IPS-20b (cell line): ENCODE results near the gene PLCB3.
A peak's percentile ranks its signal among the peaks of the same experiment; 100 is the strongest.

Experiments
- H3K27ac ChIP-seq: one replicate; pipeline ENCODE4 v1.5.1; 2013; ENCODE audit warnings: low read length
- H3K27me3 ChIP-seq: 2 replicates; pipeline ENCODE4 v1.6.1; 2013; ENCODE audit warnings: mild to moderate bottlenecking, low read length, inconsistent platforms; ENCODE audit not compliant: insufficient read depth
- H3K36me3 ChIP-seq: 2 replicates; pipeline ENCODE4 v1.6.1; 2013; ENCODE audit warnings: low read depth, mild to moderate bottlenecking, inconsistent platforms, low read length, moderate library complexity; ENCODE audit not compliant: insufficient read depth
- H3K4me1 ChIP-seq: 2 replicates; pipeline ENCODE4 v1.6.1; 2013; ENCODE audit warnings: mild to moderate bottlenecking, control low read depth, inconsistent platforms, low read length, moderate library complexity; ENCODE audit not compliant: insufficient read depth
- H3K4me3 ChIP-seq: 2 replicates; pipeline ENCODE4 v1.5.1; 2013; ENCODE audit warnings: mild to moderate bottlenecking, low read length, inconsistent platforms
- H3K9ac ChIP-seq: 2 replicates; pipeline ENCODE4 v1.6.1; 2013; ENCODE audit warnings: low read depth, mild to moderate bottlenecking, inconsistent platforms, low read length, moderate library complexity
- H3K9me3 ChIP-seq: 2 replicates; pipeline ENCODE4 v1.6.1; 2013; ENCODE audit warnings: mild to moderate bottlenecking, low read depth, low read length, inconsistent platforms; ENCODE audit not compliant: insufficient read depth

PLCB3 gene

DNA sequence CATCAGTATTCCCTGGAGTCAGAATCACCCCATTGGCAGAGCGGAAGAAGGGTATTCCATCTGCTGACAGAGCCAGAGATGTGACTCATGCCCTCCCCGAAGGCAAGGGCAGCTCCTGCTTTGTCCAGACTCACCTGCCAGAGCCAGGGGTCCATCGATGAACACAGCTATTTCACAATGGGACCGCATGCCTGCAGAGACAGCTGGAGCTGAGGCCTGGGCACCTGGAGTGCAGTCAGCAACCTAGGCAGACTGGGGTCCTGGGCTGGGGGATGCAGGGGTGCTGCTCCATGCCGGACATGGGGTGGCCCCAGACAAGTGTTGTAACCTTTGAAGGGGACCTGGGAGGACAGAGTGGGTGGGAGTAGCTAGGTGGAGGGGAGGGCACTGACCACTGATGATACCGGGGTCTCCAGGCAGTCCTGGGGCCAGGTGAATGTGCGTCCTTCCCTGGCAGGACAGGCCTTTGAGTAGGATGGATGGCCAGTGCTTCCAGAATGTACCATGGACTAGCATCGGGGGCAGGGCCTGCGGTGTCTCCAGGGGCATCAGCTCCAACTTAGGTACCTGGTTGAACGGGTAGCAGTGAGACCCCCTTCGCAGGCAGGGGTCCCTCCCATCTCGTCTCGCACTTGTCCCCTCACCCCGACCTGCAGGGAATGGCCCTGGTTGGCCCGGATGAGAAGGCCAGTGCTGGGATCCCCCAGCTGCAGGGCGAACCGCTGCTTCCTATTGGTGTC lies 27.0 kb upstream of the PLCB3 start:
- no peak overlapping the region for H3K4me3 ChIP-seq
- H3K4me1 ChIP-seq = peaks cover 9% of the 10 kb centered on the region
- H3K9me3 ChIP-seq = no peaks in the 10 kb centered on the region
- no peak overlapping the region for H3K9ac ChIP-seq
- H3K27me3 ChIP-seq = no peaks in the 10 kb centered on the region
- no peak overlapping the region for H3K27ac ChIP-seq
- H3K36me3 ChIP-seq = peaks cover 5% of the 10 kb centered on the region

DNA sequence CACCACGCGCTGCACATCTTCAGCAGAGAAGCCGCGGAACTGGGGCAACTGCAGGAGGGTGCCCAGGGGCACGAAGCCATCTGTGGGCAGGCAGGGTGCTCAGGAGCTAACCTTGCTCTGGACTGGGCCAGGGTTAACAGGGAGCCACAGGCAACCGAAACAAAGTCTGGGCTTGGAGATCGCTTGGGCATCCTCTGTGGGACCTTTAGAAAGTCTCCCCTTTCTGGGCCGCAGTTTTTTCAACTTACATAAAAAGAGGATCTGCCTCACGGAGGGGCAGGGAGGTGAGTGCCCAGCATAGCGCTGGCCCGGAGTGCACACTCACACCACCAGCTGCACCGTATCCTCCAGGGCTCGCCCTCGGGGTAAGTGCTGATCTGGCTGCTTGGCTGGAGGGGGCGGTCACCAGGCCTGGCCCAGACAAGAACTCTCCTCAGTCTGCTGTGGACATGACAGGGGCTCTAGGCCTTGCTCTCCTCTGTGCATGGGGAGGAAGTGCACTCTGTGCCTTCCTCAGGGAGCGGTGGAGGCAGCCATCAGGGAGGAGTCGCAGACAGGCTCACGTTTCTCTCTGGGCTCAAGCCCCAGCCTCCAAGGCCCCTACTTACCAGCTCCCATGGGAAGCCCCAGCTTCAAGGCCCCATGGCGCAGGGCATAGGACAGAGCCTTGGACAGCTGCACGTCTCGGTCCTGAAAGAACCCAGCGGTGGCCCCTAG lies 26.3 kb upstream of the PLCB3 start:
- H3K9ac ChIP-seq = peak overlapping the region; percentile 86; the same call in 1 of the 2 replicates
- no peaks in the 10 kb centered on the region for H3K27me3 ChIP-seq
- H3K4me3 ChIP-seq = peak overlapping the region; percentile 93
- peaks cover 5% of the 10 kb centered on the region for H3K36me3 ChIP-seq
- H3K9me3 ChIP-seq = no peaks in the 10 kb centered on the region
- peaks cover 13% of the 10 kb centered on the region for H3K4me1 ChIP-seq
- no peak overlapping the region for H3K27ac ChIP-seq

DNA sequence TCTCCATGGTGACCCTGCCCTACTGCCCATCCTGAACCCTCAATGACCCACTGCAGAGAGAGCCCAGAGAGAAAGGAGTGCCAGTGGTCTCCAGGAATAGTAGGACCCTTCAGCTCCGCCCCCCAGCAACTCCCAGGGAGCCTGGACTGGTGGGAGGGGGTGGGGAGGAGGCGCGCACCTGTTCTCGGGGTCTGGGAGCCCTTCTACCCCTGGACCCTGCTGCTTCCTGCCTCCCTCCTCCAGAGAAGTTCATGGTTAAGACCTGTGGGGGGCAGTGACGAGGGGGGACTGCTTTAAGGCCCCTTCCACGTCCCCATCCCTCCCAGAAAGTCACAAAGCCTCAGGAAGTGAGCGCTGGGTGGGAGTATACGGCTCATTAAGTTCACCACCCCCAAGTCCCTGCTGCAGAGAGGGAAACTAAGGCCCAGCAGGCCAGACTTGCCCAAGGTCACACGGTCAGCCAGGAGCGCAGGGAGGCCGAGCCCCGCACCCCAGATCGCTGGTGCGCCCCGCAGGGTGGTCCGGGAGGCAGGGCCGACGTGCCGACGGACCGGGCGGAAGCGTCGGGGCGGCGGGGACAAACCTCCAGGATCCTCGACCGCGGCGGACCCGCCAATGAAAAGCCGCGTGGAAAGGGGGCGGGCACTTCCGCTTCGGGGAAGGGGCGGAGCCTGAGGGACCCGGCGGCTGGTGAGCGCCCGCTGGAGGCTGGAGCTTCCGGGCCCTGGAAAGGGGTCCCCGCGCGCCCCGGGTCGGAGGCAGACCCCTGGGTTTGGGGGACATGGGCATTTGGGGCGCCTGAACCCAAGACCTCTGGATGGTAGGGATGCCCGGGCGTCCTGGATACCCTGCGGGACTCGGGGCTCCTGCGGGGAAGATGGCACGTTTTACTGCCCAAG lies 25.5 kb upstream of the PLCB3 start, which contains the start of the genes NUDT22 and TRPT1:
NUDT22 (plus strand) TSS at position 667 of the 899 bp plus-strand sequence. CDS start 379 bp downstream, outside the sequence.
TRPT1 (minus strand) TSS at position 579 of the 899 bp plus-strand sequence; CDS start at position 253, 326 bp downstream.
- Histone ChIP-seq H3K9ac (peak within 1 kb of the TSS; percentile 88), H3K36me3 (peaks cover 5% of the 10 kb centered on the region), H3K27ac (peak within 1 kb of the TSS; percentile 49), H3K27me3 (no peaks in the 10 kb centered on the region), H3K9me3 (no peaks in the 10 kb centered on the region), H3K4me3 (peak within 1 kb of the TSS; percentile 93), H3K4me1 (peaks cover 13% of the 10 kb centered on the region)

DNA sequence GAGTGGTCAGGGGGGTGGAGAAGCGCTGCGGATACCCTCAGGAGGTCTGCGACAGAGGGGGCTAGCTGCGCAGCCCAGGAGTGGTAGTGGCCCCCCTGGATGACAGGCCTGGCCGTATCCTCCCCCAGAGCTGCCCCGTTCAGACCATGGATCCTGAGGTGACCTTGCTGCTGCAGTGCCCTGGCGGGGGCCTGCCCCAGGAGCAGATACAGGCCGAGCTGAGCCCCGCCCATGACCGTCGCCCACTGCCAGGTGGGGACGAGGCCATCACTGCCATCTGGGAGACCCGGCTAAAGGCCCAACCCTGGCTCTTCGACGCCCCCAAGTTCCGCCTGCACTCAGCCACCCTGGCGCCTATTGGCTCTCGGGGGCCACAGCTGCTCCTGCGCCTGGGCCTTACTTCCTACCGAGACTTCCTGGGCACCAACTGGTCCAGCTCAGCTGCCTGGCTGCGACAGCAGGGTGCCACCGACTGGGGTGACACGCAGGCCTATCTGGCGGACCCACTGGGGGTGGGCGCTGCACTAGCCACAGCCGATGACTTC lies 24.8 kb upstream of the PLCB3 start:
- Histone ChIP-seq H3K36me3 (no peaks in the 10 kb centered on the region), H3K9me3 (no peaks in the 10 kb centered on the region), H3K9ac (peak overlapping the region; percentile 88), H3K4me3 (peak overlapping the region; percentile 93), H3K4me1 (peaks cover 13% of the 10 kb centered on the region), H3K27me3 (peaks cover 2% of the 10 kb centered on the region; the same call in 1 of the 2 replicates), H3K27ac (peak overlapping the region; percentile 49)

DNA sequence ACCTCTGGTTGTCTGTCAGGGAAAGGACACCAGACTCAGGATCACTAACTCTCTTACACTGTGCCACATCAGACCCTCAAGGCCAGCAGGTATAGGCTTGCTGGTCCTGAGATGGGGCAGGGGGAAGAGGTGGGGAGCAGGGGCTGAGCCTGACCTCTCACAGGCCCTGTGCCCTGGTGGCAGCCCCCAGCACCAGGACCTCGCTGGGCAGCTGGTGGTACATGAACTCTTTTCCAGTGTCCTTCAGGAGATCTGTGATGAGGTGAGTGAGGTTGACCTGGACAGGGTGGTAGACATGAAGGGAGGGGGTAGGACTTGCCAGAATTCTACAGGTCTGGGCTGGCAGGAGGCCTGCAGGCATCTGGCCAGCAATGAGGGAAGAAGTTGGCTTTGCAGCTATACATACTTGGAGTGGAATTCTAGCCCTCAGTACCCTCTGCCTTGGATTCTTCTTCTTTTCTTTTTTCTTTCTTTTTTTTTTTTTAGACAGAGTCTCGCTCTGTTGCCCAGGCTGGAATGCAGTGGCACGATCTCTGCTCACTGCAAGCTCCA lies 23.8 kb upstream of the PLCB3 start:
- no peak overlapping the region for H3K4me3 ChIP-seq
- H3K4me1 ChIP-seq = peaks cover 13% of the 10 kb centered on the region
- peaks cover 11% of the 10 kb centered on the region; the same call in 1 of the 2 replicates for H3K27me3 ChIP-seq
- no peak overlapping the region for H3K27ac ChIP-seq
- H3K9me3 ChIP-seq = no peaks in the 10 kb centered on the region
- no peaks in the 10 kb centered on the region for H3K36me3 ChIP-seq
- H3K9ac ChIP-seq = peak overlapping the region; percentile 37; the same call in 1 of the 2 replicates

DNA sequence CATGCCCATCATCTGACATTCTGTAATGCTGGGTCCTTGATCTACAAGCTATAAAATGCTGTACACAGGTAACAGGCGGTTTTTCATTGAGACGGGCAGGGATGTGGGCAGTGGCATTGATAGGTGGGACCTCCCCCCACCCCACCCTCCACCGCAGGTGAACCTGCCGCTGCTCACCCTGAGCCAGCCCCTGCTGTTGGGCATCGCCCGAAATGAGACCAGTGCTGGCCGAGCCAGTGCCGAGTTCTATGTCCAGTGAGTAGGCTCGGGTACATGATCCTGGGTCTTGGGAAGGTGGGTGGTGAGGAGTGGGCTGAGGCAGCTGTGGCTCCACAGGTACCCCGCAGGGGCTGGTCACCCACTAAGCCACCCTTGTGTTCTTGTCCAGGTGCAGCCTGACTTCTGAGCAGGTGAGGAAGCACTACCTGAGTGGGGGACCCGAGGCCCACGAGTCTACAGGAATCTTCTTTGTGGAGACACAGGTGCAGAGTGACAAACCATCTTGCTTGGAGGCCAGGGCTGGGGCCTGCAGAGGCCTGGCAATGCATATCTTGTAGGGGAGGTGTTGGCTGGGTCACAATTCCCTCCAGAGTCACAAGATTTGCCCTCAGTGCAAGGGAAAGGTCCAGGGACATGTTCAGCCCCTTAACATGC lies 22.1 kb upstream of the PLCB3 start:
- peaks cover 13% of the 10 kb centered on the region for H3K4me1 ChIP-seq
- H3K27ac ChIP-seq = no peak overlapping the region
- peaks cover 26% of the 10 kb centered on the region for H3K27me3 ChIP-seq
- no peak overlapping the region; the same call in 1 of the 2 replicates for H3K4me3 ChIP-seq
- H3K9me3 ChIP-seq = no peaks in the 10 kb centered on the region
- H3K36me3 ChIP-seq = no peaks in the 10 kb centered on the region
- peak overlapping the region; percentile 62; the same call in 1 of the 2 replicates for H3K9ac ChIP-seq

DNA sequence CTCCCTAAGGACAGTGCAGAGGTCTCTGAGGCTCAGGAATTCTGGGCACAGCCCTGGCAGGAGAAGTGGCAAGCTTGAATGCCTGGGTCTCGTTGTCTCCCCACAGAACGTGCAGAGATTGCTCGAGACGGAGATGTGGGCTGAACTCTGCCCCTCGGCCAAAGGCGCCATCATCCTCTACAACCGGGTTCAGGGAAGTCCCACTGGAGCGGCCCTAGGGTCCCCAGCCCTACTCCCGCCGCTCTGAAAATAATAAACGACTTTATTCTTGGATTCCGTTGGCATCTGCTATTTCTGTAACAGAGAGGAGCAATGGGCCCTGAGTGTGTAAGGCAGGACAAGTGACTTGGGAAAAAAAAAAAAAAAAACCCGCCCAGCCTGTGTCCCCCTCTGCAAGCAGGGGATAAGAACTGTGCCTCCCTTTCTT lies 21.6 kb upstream of the PLCB3 start:
- no peaks in the 10 kb centered on the region for H3K36me3 ChIP-seq
- H3K4me1 ChIP-seq = peaks cover 13% of the 10 kb centered on the region
- H3K27ac ChIP-seq = no peak overlapping the region
- peaks cover 26% of the 10 kb centered on the region for H3K27me3 ChIP-seq
- H3K9ac ChIP-seq = peak overlapping the region; percentile 62; the same call in 1 of the 2 replicates
- peak overlapping the region; percentile 90 for H3K4me3 ChIP-seq
- no peaks in the 10 kb centered on the region for H3K9me3 ChIP-seq

DNA sequence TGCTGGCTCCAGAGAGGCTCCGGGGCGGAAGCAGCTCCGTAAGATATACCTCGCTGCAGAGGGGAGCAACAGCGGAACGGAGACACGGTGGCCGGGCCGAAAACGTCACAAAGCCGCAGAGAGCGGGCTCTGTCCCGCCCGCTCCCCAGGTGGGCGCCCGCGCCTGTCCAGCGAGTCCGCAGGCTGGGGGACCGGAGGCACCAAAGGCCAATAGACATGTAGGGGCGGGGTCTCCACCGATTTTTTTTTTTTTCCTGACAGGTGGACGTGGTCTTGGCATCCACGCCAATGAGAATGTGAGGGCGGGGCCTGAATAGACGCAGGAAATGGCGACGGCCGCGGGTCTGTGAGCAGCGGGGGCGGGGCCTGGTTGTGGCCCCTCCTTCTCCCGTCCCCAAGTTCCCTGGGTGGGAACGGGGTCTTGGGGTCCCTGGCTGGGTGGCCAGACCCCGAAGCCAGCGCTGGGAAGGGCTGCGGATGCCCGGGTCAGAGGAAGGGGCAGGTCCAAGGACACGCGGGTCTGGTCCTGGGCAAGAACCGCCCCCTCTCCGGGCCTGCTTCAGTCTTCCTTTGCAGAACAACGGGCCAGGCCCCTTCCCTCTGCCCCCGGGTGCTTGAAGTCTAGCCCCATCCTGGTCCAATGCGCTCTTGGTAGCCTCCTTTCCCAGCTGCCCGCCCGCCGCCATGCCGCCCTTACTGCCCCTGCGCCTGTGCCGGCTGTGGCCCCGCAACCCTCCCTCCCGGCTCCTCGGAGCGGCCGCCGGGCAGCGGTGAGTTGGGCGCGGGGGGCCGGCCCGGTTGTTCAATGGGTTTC lies 21.0 kb upstream of the PLCB3 start, which contains the start of gene DNAJC4:
DNAJC4 (plus strand) TSS at position 378 of the 814 bp plus-strand sequence; CDS start at position 685, 307 bp downstream.
- H3K9ac ChIP-seq = peak within 1 kb of the TSS; percentile 75; the same call in 1 of the 2 replicates
- peaks cover 31% of the 10 kb centered on the region for H3K27me3 ChIP-seq
- H3K27ac ChIP-seq = no peak within 1 kb of the TSS
- no peaks in the 10 kb centered on the region for H3K9me3 ChIP-seq
- H3K4me1 ChIP-seq = peaks cover 13% of the 10 kb centered on the region
- no peaks in the 10 kb centered on the region for H3K36me3 ChIP-seq
- H3K4me3 ChIP-seq = peak within 1 kb of the TSS; percentile 90

DNA sequence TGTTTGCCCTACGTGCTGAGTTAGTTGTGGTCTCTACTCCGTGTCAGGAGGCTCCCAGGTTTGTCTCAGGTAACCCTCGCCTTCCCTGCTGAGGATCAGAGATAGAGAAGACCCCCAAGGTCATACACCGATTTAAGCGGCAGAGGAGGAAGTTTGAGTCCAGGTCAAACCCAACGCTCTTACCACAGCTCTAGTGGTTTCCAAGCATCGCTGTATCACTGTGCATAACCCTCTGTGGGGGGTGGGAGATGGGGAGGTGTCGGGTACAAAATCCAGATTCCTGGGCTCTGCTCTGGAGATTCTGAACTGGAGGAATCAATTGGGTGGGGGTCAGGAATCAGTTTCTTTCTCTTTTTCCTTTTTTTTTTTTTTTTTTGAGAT lies 20.4 kb upstream of the PLCB3 start:
- Histone ChIP-seq H3K27me3 (peaks cover 32% of the 10 kb centered on the region), H3K9ac (peak overlapping the region; percentile 75; the same call in 1 of the 2 replicates), H3K4me1 (peaks cover 13% of the 10 kb centered on the region), H3K4me3 (peak overlapping the region; percentile 90), H3K36me3 (no peaks in the 10 kb centered on the region), H3K9me3 (no peaks in the 10 kb centered on the region), H3K27ac (no peak overlapping the region)

DNA sequence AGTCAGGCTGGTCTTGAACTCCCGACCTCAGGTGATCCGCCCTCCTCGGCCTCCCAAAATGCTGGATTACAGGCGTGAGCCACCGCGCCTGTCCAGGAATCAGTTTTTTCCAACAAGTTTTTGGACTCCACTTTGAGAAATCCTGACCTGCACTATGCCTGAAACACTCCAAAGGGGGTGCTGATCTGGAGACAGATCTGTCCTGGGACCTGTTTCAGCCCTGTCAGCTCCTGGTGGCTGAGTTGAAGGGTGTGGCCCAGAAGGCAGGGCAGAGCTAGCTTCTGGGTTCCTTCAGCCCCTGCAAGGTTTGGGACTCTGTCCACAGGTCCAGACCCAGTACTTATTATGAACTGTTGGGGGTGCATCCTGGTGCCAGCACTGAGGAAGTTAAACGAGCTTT lies 19.8 kb upstream of the PLCB3 start:
- H3K36me3 ChIP-seq = no peaks in the 10 kb centered on the region
- H3K27me3 ChIP-seq = peaks cover 32% of the 10 kb centered on the region
- H3K9me3 ChIP-seq = no peaks in the 10 kb centered on the region
- H3K4me3 ChIP-seq = no peak overlapping the region
- no peak overlapping the region for H3K27ac ChIP-seq
- no peak overlapping the region for H3K9ac ChIP-seq
- peaks cover 11% of the 10 kb centered on the region for H3K4me1 ChIP-seq
